Kidney (tissue), 14 donors: Measurements from ENCODE around the gene APLP2. TPM values are rescaled to one million over a fixed set of nuclear protein-coding genes. Genes with fewer than 3 reads are reported as not detected.

ENCODE experiments used
- DNase-seq, 5 donors: peaks; one replicate each; pipeline ENCODE4 v3.0.0-alpha.2; 2013 to 2020
- FAIRE-seq: peaks from 2 replicates; lab custom pipeline; 2012; peaks lifted over from hg19 to GRCh38; lab: Jason Lieb, UNC
- H3K27ac ChIP-seq, 2 donors: one replicate each; pipeline ENCODE4 v1.7.0; 2013; ENCODE audit warnings: low read depth in 2 of 2, low read length in 2 of 2, inconsistent platforms in 1 of 2
- H3K27me3 ChIP-seq: one replicate; pipeline ENCODE4 v1.7.1; 2013; ENCODE audit warnings: low read length, inconsistent platforms; ENCODE audit not compliant: control insufficient read depth, insufficient read depth
- H3K36me3 ChIP-seq, 3 donors: one replicate each; pipeline versions ENCODE4 v1.7.0 to v1.7.1; 2013; ENCODE audit warnings: low read length in 3 of 3, control low read depth in 1 of 3, inconsistent platforms in 1 of 3; ENCODE audit not compliant: insufficient read depth in 3 of 3, control insufficient read depth in 2 of 3
- H3K4me1 ChIP-seq, 3 donors: one replicate each; pipeline versions ENCODE4 v1.7.0 to v1.7.1; 2013; ENCODE audit warnings: low read length in 3 of 3, inconsistent platforms in 1 of 3, low read depth in 1 of 3; ENCODE audit not compliant: control insufficient read depth in 2 of 3, insufficient read depth in 2 of 3
- H3K4me3 ChIP-seq, 3 donors: one replicate each; pipeline versions ENCODE4 v1.7.0 to v1.8.1; 2013; ENCODE audit warnings: low read length in 3 of 3, control low read depth in 1 of 3, inconsistent platforms in 1 of 3
- H3K9ac ChIP-seq, 3 donors: one replicate each; pipeline versions ENCODE4 v1.7.0 to v1.7.1; 2013; ENCODE audit warnings: low read length in 3 of 3, control low read depth in 1 of 3, inconsistent platforms in 1 of 3
- H3K9me3 ChIP-seq, 3 donors: one replicate each; pipeline versions ENCODE4 v1.7.0 to v1.7.1; 2013; ENCODE audit warnings: low read length in 3 of 3, control low read depth in 1 of 3, inconsistent platforms in 1 of 3; ENCODE audit not compliant: control insufficient read depth in 2 of 3, insufficient read depth in 1 of 3
- CTCF ChIP-seq: IDR thresholded peaks from 3 replicates; pipeline ENCODE4 v1.5.1; 2012; ENCODE audit warnings: mild to moderate bottlenecking, moderate library complexity, borderline replicate concordance; ENCODE audit not compliant: insufficient read depth; ENCODE audit errors: extremely low read depth
- intact Hi-C: fragments of 100-400 bp; cut with DNase I; formaldehyde crosslinking; loops from one replicate; pipeline ENCODE4 v1.11.1; 2022
- polyA plus RNA-seq: library from polyadenylated mRNA; stranded (reverse); fragments of 350-450 nt; fragmentation: Illumina TruSeq; extraction: RNeasy Lipid Tissue Mini Kit (QIAGEN cat#74804); gene quantifications from one replicate; pipeline ENCODE4 v1.2.3, GENCODE V29; 2014; ENCODE audit warnings: low read depth, low replicate concordance; ENCODE audit not compliant: insufficient read depth
- total RNA-seq: library from RNA; stranded (reverse); fragmentation: NEBNext Ultra II Directional; extraction: Animal tissue kit (Norgen Biotek cat#: 25700); gene quantifications from one replicate; pipeline ENCODE4 v1.2.1, GENCODE V29; 2021
- donor health status: control.
- donor health status: control.
- donor health status: control.
- donor health status: control.
- donor health status: control.
- donor health status: DM: yes; HTN: yes; CAD: no.
- donor health status: Normal renal cell carcinoma (clear cell type).

APLP2 gene
- total and polyA plus RNA-seq, 2 donors from 2014 or later = 338 to 502 TPM

- FAIRE-seq (no peak), DNase-seq (no peak)
- Histone ChIP-seq H3K27me3 (no peaks in the 10 kb centered on the region), H3K4me3 (peak overlapping the region; percentile 57 to 72 (median 65)), H3K9ac (peak overlapping the region in 2 of 3 donors; percentile 88 to 91), H3K27ac (peak overlapping the region; percentile 84 to 94), H3K9me3 (no peaks in the 10 kb centered on the region), H3K4me1 (peaks cover 0 to 11% (median 5%) of the 10 kb centered on the region in 3 donors), H3K36me3 (no peaks in the 10 kb centered on the region)
- TF ChIP-seq CTCF = no peak
- intact Hi-C loops = no loop called here
Measured at GRCh38 chr11:130068546-130068985, 1.1 kb upstream of the APLP2 start.

GRCh38 chr11:130068986-130069658 lies 572 bp upstream of the APLP2 start:
- FAIRE-seq = no peak
- peak; percentile 18 for TF ChIP-seq CTCF

GRCh38 chr11:130070109-130070845 lies 583 bp downstream of the APLP2 start:
- Histone ChIP-seq H3K4me3 (peak overlapping the region; percentile 67 to 79 (median 67)), H3K36me3 (no peaks in the 10 kb centered on the region), H3K9ac (peak overlapping the region in 2 of 3 donors; percentile 58 to 66), H3K4me1 (peaks cover 0 to 11% (median 5%) of the 10 kb centered on the region in 3 donors), H3K27ac (peak overlapping the region; percentile 71 to 91), H3K9me3 (no peaks in the 10 kb centered on the region), H3K27me3 (no peaks in the 10 kb centered on the region)
- DNase-seq (peak in 4 of 5 donors; percentile 70 to 84 (median 77)), FAIRE-seq (no peak)
- no peak for TF ChIP-seq CTCF
- intact Hi-C loops = no loop called here

More at GRCh38 chr11:130068986-130069658, 572 bp upstream of the APLP2 start:
- Histone ChIP-seq H3K4me3 (peak overlapping the region; percentile 57 to 72 (median 65)), H3K36me3 (no peaks in the 10 kb centered on the region), H3K9me3 (no peaks in the 10 kb centered on the region), H3K4me1 (peaks cover 0 to 11% (median 5%) of the 10 kb centered on the region in 3 donors), H3K9ac (peak overlapping the region; percentile 38 to 91 (median 88)), H3K27me3 (no peaks in the 10 kb centered on the region), H3K27ac (peak overlapping the region; percentile 84 to 94)
- intact Hi-C loops = no loop called here
- DNase-seq = peak in 2 of 5 donors; percentile 86 to 94
